Posterior vena cava (tissue), 2 donors: ENCODE results near the gene BRF1. TPM values are rescaled to one million over a fixed set of nuclear protein-coding genes. Genes with fewer than 3 reads are reported as not detected.

Source experiments
- DNase-seq: peaks from one replicate; pipeline ENCODE4 v3.0.0-alpha.2; 2020; ENCODE audit warnings: low spot score
- intact Hi-C, 2 donors: fragments of 100-400 bp; cut with DNase I; formaldehyde crosslinking; loops; one replicate each; pipeline versions ENCODE4 v1.14.1 to v1.14.2; 2022 to 2023
- total RNA-seq, 2 donors: library from RNA; stranded (reverse); fragmentation: NEBNext Ultra II Directional; extraction: Animal tissue kit (Norgen Biotek cat#: 25700); gene quantifications; one replicate each; pipeline ENCODE4 v1.2.1, GENCODE V29; 2021
- donor health status: DM: yes; HTN: yes; CAD: no.
- donor health status: DM: yes; HTN: yes; CAD: no.

Gene BRF1
- total RNA-seq, 2 donors from 2014 or later = 18.8 to 19.4 TPM

DNA sequence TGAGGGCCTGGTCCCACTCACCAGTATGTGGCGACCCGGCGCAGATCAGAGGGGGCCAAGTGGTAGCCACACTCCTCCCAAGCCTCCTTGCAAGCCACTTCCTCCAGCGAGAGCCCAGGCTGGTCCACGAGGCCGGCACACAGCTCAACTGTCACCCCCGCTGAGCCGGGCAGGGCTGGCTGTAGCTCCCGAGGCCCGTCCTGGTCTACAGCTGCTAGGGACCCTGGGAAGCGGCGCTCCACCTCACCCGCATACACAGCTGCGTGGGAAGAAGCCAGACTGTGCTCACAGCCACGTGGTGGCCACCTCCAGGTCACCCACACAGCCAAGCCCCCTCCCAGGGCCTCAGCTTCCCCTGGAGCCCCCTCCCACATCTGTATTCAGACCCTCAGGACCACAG is 124.3 kb downstream of the BRF1 start:
- intact Hi-C loops = no loop called here
- DNase-seq = no peak

- intact Hi-C loops = no loop called here
- DNase-seq = no peak
Observed at GRCh38 chr14:105173901-105174894, 126.6 kb downstream of the BRF1 start.

GRCh38 chr14:105173145-105173544 is 127.7 kb downstream of the BRF1 start:
- intact Hi-C loops = no loop called here
- no peak for DNase-seq

DNA sequence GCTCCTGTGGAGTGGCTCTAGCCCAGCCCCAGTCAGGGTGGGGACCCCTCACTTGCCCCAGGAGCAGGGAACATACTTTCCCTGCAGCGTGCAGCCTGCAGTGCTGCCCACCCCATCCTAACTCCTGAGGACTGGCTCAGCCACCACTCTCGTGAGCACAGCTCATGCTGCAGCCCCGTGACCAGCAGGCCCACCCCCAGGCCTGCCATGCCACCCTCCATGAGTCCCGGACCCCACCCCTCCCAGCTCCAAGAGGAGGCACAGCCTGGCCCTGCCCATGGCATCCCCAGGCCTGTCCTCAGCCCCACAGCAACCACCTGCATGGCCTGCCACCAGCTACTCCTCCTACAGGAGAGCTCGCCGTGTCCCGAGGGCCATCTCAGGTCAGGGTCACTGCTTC is 128.3 kb downstream of the BRF1 start:
- intact Hi-C loops = no loop called here
- DNase-seq = no peak

DNA sequence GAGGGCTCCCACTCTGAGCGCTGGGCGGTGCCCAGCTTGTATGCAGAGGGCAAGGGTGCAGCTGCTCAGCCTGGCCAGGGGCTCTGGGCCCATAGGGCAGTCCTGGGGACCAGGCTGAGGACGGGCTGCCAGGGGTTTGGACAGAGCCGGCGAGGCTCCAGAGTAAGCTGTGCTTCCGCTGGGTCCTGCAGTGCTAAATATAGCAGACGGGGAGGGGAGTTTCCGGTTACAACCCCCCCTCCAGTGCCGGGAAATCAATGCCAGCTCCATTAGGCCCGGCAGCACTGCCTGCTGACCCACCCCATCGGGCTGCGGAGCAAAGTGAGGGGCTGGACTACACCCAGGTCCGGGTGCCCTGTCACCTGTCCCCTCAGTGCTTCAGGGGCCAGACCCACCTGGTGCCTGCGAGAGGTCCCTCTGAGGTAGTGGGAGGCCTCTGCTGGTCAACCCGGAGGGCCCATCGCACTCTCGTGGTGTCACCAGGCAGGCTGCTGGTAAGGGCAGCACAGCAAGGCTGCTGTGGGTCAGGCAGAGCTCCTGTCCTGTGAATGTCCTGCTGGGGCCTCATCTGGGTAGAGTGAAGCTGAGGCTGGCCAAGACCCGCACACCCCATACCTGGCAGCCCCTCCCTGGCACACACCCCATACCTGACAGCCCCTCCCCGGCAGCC is 129.7 kb downstream of the BRF1 start:
- no peak for DNase-seq
- intact Hi-C loops = no loop called here

DNA sequence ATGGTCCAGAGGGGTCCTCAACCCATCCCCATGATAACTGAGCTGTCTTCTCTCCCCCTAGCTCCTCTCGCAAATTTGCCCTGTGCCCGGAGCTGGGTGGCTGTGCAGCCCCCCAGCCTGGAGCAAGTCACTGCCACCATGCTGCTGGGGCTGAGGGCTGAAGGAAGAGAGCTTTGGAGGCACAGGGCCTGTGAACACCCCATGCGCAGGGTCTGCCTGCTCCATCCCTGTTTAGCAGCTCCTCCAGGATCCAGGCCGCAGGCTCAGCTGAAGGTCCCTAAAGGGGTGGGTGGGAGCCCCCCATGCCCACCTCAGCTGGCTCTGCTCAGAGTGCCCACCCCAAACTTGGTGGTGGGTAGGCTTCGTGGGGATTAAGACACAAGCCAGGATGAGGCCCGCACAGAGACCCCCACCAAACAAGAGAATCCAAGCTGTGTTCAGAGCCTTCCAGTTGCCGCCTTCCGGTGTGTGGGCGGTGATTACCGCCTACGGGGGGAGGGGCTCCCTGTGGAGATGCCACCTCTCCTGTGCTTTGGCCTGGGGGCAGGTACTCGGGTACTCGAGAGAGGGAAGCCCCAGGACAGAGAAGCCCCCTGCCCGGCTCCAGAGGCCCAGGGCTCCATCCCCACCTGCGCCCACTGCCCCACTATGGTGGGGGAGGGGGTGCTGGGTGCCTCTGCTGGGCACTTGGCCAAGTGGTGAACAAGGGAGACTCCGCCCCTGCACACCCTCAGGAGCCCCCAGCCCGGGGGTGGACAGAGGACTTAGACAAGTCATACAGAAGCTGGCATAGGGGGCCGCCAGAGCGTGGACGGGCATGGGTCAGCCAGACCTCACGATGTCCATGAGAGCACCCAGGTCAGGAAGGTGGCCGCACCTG is 130.8 kb downstream of the BRF1 start:
- intact Hi-C loops = no loop called here
- no peak for DNase-seq

- intact Hi-C loops = no loop called here
- DNase-seq = no peak
Observed at GRCh38 chr14:105168979-105169507, 131.8 kb downstream of the BRF1 start.

DNA sequence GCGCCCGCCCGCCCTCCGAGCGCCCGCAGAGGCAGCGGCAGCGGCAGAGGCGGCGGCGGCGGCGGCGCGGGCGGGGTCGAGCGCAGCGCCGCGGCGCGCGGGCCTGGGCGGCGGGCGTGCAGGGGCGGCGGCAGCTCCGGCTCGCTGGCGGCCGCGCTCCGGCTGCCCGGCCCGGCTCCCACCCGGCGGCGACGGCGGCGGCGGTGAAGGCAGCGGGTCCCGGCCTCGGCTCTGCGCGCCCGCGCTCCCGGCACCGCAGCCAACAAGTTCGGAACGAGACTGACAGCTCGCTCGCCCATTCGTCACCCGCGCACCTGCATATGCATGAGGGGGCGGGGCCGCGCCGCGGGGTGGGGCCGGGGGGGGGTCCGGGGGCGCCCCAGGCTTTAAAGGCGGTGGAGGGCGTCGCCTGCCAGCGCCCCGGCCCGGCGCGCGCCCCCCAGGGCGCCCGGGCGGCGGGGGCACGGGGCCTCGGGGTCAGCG is 132.3 kb downstream of the BRF1 start, which contains the start of gene JAG2:
JAG2 (minus strand) TSS at position 281 of the 483 bp plus-strand sequence. CDS start 356 bp downstream, outside the sequence.
- intact Hi-C loops = no loop called here
- DNase-seq = no peak

DNA sequence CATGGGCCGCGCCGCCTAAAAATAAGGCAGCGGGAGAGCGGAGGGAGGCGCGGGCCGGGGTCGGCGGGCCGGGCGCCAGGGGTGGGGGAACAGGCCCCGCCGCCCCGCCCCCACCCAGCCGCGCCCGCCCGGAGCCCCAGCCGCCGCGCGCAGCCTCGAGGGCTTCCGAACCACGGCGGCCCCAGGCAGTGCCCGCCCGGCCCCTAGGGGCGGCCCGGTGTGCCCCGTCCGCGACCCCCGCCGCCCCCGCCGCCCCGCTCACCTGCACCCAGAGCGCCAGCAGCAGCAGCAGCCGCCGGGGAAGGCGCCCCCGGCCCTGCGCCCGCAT is 132.7 kb downstream of the BRF1 start:
- intact Hi-C loops = no loop called here
- no peak for DNase-seq

- intact Hi-C loops = no loop called here
- no peak for DNase-seq
Observed at GRCh38 chr14:105167303-105168092, 133.3 kb downstream of the BRF1 start.

DNA sequence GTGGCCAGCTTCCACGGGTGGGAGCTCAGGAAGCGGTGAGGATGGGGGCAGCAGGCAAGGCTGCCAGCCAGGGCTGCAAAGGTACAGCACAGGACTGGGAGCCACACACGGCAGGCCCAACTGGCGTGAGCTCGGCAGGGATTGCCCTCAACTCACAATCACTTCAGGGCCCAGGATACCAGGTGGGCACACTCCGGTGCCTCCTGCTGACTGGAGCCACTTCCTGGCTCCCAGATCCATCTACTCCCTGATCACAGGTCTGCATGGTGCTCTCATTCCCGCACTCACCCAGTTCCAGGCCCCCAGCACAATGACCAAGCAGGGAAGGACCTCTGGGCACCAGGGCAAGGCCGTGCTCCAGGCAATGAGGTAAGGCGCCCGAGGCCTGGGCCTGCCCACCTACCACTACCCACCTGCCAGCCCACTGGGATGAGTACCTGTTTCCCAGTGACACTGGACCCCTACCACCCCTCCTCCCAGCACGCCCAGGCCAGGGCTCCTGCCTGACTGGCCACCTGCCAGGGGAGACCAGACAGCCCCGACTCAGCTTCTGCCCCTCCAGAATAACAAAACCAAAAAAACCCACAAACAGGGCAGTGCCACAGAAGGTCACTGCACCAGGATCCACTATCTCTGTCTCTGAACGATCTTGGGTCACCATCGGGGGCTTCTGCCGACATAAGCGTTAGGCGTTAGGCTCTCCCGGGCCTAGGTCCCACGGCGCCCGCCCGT is 134.1 kb downstream of the BRF1 start:
- intact Hi-C loops = no loop called here

GRCh38 chr14:105165761-105166485 is 134.9 kb downstream of the BRF1 start:
- intact Hi-C loops = no loop called here
- DNase-seq = no peak

More for the DNA sequence above, 134.1 kb downstream of the BRF1 start:
- DNase-seq = no peak

DNA sequence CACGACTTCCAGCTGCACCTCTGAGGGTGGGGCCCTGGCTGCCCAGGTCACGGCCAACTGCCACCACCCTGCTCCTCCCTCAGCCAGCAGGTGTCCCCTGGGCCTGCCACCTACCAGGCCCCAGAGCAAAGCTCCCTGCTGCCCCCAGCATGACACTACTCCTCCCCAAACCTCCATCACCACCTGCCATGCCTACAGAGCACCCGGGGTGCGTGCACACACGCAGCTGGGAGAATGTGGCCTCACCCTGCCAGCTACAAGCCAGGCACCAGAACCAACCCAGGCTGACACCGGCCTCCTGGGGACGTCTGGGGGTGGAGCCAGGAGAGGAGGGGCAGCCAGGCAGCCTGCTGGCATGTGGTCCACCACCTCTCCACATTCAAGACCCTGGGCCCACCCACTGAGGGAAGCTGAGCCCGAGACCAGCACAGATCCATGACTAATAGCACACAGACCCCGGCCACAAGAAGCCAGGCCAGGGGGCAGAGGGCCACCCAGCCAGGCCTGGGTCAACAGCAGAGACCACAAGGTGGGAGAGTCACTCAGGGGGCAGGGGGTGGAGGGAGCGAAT is 135.6 kb downstream of the BRF1 start:
- DNase-seq = no peak
- intact Hi-C loops = no loop called here

DNA sequence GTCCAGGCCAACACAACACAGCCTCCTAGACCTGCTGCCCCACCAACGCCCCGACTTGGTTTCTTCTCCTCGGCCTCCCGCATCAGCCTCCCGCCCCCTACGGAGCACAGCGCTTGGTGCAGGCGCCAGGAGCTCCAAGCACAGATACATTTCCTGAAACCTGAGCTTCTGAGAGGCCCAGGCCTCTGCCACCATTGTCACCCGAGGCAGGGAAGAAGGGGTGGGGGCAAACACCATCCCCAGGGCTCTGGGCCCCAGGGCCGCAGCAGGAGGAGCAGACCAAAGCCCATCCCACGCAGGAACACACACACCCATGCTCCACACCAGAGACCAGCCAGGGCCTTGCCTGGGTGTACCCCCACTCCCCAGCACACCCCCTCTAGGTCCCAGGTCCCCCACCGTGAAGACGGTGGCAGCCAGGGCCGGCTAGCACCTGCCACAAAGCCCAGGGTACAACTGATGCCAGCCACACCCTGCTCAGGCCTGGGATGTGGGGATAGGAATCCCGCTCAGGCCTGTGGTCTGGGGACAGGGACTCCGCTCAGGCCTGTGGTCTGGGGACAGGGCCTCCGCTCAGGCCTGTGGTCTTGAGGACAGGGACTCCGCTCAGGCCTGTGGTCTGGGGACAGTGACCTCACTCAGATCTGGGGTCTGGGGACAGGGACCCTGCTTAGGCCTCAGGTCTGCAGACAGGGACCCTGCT is 137.6 kb downstream of the BRF1 start:
- DNase-seq = no peak
- intact Hi-C loops = no loop called here

- intact Hi-C loops = no loop called here
- no peak for DNase-seq
Observed at GRCh38 chr14:105162669-105162979, 138.2 kb downstream of the BRF1 start.

DNA sequence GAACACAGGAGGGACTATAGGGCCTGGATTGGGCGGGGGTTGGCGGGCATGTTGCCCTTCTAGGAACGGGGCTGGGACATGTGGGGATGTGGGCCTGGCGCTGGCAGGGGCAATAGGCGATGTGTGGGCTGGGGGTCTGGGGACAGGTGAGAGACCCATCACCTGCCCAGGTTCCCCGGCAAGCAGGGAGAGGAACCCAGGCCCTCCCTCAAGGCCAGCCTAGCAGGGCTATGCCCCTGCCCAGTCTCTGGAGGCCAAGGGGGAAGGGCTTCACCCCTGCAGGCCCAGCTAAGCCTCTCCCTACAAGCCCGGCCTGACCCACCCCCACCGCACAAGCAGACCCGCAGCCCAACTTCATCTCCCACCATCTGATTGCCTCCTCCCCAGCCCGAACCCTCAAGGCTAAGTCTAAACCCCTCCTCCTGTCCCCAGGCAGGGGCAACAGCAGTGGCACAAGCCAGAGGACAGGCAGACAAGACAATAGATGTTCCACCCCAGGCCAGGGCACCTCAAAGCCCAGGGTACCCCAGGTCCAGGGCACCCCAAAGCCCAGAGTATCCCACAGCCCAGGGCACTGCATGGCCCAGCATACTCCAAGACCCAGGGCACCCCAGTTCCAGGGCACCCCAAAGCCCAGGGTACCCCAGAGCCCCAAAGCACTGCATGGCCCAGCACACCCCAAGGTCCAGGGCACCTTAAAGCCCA is 138.7 kb downstream of the BRF1 start:
- intact Hi-C loops = no loop called here
- DNase-seq = peak; percentile 89
